Vagina (tissue), 2 donors: ENCODE results near the gene CAMSAP1. TPM values are rescaled to one million over a fixed set of nuclear protein-coding genes. Genes with fewer than 3 reads are reported as not detected.
A peak's percentile ranks its signal among the peaks of the same experiment; 100 is the strongest.

Experiments used
- DNase-seq, 2 donors: peaks; one replicate each; pipeline ENCODE4 v3.0.0-alpha.2; 2017; ENCODE audit errors: extremely low spot score in 2 of 2
- H3K27ac ChIP-seq: fragments of 200-600 bp; sonication (generic); one replicate; pipeline ENCODE4 v1.5.1; 2019
- H3K27me3 ChIP-seq: fragments of 200-600 bp; sonication (generic); one replicate; pipeline ENCODE4 v1.5.1; 2019
- H3K36me3 ChIP-seq, 2 donors: fragments of 200-600 bp; sonication (generic); one replicate each; pipeline ENCODE4 v1.5.1; 2017 to 2019
- H3K4me1 ChIP-seq: fragments of 200-600 bp; sonication (generic); one replicate; pipeline ENCODE4 v1.5.1; 2019
- H3K4me3 ChIP-seq, 2 donors: fragments of 200-600 bp; sonication (generic); 1 replicate in 1 of 2; 2 replicates in 1 of 2; pipeline ENCODE4 v1.5.1; 2016 to 2019
- H3K9me3 ChIP-seq: fragments of 200-600 bp; sonication (generic); one replicate; pipeline ENCODE4 v1.5.1; 2019
- POLR2A ChIP-seq, 2 donors: fragments of 450-650 bp; IDR thresholded peaks; one replicate each; pipeline ENCODE4 v1.6.1; 2017; ENCODE audit warnings: antibody characterized with exemption in 2 of 2, mild to moderate bottlenecking in 2 of 2, moderate library complexity in 2 of 2
- POLR2AphosphoS5 ChIP-seq, 2 donors: sonication (generic); formaldehyde crosslinking; IDR thresholded peaks; one replicate each; pipeline ENCODE4 v1.9.0; 2017; ENCODE audit warnings: antibody characterized with exemption in 2 of 2, mild to moderate bottlenecking in 2 of 2, low read depth in 1 of 2; ENCODE audit not compliant: insufficient read depth in 1 of 2
- intact Hi-C: fragments of 100-400 bp; cut with DNase I; formaldehyde crosslinking; loops from one replicate; pipeline ENCODE4 v1.15.1; 2023
- total RNA-seq: library from RNA; depleted of rRNA; stranded (reverse); fragments of >200 nt; gene quantifications from one replicate; pipeline ENCODE4 v1.2.3, GENCODE V29; 2016
- TF ChIP-seq, protein P1 (sequence below), 3 experiments: fragments of 450-650 bp in 2 of 3; fragments of 200-600 bp in 1 of 3; sonication (generic) in 1 of 3; IDR thresholded peaks; one replicate each; pipeline ENCODE4 v1.5.1; 2017 to 2019; ENCODE audit warnings: antibody characterized with exemption in 3 of 3, mild to moderate bottlenecking in 2 of 3, moderate library complexity in 2 of 3

Gene CAMSAP1, protein sequence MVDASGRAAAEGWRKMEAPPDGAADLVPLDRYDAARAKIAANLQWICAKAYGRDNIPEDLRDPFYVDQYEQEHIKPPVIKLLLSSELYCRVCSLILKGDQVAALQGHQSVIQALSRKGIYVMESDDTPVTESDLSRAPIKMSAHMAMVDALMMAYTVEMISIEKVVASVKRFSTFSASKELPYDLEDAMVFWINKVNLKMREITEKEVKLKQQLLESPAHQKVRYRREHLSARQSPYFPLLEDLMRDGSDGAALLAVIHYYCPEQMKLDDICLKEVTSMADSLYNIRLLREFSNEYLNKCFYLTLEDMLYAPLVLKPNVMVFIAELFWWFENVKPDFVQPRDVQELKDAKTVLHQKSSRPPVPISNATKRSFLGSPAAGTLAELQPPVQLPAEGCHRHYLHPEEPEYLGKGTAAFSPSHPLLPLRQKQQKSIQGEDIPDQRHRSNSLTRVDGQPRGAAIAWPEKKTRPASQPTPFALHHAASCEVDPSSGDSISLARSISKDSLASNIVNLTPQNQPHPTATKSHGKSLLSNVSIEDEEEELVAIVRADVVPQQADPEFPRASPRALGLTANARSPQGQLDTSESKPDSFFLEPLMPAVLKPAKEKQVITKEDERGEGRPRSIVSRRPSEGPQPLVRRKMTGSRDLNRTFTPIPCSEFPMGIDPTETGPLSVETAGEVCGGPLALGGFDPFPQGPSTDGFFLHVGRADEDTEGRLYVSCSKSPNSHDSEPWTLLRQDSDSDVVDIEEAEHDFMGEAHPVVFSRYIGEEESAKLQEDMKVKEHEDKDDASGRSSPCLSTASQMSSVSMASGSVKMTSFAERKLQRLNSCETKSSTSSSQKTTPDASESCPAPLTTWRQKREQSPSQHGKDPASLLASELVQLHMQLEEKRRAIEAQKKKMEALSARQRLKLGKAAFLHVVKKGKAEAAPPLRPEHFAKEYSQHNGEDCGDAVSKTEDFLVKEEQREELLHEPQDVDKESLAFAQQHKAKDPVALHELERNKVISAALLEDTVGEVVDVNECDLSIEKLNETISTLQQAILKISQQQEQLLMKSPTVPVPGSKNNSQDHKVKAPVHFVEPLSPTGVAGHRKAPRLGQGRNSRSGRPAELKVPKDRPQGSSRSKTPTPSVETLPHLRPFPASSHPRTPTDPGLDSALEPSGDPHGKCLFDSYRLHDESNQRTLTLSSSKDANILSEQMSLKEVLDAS (N-terminal part only)
- total RNA-seq, result 20.9 TPM

DNA sequence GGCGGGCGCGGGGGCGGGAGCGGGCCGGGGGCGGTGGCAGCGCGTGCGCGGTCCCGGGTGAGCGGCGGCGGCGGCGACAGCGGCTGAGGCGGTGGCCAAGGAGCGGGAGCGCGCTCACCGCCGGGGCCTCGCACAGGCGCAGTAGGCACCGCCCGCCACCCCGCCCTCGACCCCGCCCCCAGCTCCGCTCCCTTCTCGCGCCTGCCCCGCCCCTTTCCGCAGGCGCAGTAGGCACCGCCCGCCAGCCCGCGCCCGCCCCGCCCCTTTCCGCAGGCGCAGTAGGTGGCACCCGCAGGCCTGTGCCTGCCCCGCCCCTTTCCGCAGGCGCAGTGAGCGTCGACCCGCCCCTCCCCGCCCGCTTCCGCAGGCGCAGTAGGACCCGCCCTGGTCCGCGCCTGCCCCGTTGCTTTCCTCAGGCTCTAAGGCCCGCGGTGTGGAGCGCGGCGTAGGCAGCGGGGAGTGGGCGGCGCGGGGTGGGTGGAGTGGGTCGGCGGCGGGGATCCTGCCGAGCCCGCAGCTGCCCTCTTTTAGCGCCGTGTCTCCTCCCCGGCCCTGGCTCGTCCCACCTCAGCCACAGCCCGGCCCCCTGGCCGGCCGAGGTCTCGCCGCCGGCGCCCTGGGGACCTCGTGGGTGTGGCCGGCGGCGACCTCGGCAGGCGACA, at the start of gene CAMSAP1:
Gene CAMSAP1, minus strand, starts transcription at position 116 of the 662 bp plus-strand sequence. CDS start 387 bp downstream, outside the sequence.
- TF ChIP-seq, protein P1, sequence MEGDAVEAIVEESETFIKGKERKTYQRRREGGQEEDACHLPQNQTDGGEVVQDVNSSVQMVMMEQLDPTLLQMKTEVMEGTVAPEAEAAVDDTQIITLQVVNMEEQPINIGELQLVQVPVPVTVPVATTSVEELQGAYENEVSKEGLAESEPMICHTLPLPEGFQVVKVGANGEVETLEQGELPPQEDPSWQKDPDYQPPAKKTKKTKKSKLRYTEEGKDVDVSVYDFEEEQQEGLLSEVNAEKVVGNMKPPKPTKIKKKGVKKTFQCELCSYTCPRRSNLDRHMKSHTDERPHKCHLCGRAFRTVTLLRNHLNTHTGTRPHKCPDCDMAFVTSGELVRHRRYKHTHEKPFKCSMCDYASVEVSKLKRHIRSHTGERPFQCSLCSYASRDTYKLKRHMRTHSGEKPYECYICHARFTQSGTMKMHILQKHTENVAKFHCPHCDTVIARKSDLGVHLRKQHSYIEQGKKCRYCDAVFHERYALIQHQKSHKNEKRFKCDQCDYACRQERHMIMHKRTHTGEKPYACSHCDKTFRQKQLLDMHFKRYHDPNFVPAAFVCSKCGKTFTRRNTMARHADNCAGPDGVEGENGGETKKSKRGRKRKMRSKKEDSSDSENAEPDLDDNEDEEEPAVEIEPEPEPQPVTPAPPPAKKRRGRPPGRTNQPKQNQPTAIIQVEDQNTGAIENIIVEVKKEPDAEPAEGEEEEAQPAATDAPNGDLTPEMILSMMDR (IDR thresholded peaks at IDR 0.05), result no peak
- TF ChIP-seq POLR2A (IDR thresholded peaks at IDR 0.05), result peak in 1 of 2 donors; percentile 26
- TF ChIP-seq POLR2AphosphoS5 (IDR thresholded peaks at IDR 0.05; ENCODE audit: insufficient read depth in 1 of 2, low read depth in 1 of 2), result peak in 1 of 2 donors; percentile 62
- DNase-seq, result no peak
- H3K9me3 ChIP-seq, result no peaks in the 10 kb centered on the region
- intact Hi-C loops, result no loop called here
- peak within 1 kb of the TSS; percentile 71 for H3K27ac ChIP-seq
- peak within 1 kb of the TSS; percentile 61 to 91 for H3K4me3 ChIP-seq
- peaks cover 44% of the 10 kb centered on the region for H3K4me1 ChIP-seq
- peaks cover 0 to 17% of the 10 kb centered on the region in 2 donors for H3K36me3 ChIP-seq
- no peaks in the 10 kb centered on the region for H3K27me3 ChIP-seq

DNA sequence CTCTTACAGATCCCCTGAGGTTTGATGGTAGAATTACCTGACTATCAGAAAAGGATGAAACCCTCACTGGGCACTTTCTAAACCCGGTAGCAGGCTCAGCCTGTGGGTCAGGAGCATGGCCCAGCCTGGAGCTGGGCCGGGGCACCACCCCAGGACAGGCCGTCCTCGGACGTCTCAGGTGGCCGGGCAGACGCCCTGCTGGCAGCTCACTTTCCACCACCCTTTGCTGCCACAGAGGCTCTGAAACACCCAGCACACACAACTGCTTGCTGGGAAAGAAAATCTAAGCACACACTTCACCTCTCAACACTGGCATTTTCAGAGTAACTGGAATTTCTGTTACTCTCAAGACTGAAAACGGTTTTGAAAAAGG, 49.4 kb upstream of the CAMSAP1 start:
- DNase-seq, result no peak
- intact Hi-C loops, result no loop called here
- H3K27ac ChIP-seq, result no peak overlapping the region
- no peak overlapping the region for H3K4me3 ChIP-seq
- H3K9me3 ChIP-seq, result no peaks in the 10 kb centered on the region
- H3K4me1 ChIP-seq, result peaks cover 24% of the 10 kb centered on the region
- no peaks in the 10 kb centered on the region for H3K27me3 ChIP-seq
- peaks cover 0 to 18% of the 10 kb centered on the region in 2 donors for H3K36me3 ChIP-seq
- TF ChIP-seq, protein P1 (IDR thresholded peaks at IDR 0.05), result no peak
- TF ChIP-seq POLR2AphosphoS5 (IDR thresholded peaks at IDR 0.05; ENCODE audit: insufficient read depth in 1 of 2, low read depth in 1 of 2), result no peak
- no peak for TF ChIP-seq POLR2A (IDR thresholded peaks at IDR 0.05)

DNA sequence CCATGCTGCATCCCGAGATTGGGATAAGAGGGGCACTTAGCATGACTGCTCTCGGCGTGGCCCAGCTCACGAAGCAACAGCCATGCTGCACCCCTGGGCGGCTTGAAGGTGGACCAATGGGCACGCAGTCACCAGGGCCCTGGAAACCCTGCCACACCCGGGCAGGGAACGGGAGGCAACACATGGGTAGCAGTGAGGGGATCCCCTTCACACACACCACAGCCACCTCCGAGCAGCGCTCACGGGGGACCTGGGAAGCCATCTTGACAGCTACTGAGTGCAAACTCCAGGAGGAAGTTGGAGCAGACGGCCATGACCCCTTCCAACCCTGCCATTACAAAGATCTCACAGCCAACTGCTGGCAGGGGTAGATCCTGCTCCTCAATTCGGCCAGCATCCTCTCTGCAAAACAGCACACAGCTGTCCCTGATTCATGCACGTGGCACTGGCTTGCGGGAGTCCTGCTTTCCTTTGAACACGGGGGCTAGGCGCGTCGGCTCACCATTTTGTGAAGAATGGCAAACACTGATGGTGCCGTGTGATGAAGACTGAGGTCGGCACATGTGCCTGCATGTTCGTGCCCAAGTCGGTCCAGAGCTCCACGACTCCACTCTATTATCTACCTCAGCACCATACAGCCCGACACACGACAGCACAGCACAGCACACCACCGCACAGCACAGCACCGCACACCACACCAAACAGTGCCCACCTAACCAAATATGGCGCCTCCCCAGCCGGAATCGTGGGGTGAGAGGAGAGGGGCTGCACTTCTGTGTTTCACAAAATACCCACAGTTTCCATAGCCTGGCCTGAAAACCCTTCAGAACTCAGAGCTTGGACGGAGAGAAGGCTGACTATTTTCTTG, 48.8 kb upstream of the CAMSAP1 start:
- TF ChIP-seq, protein P1 (IDR thresholded peaks at IDR 0.05), result no peak
- no peak for TF ChIP-seq POLR2AphosphoS5 (IDR thresholded peaks at IDR 0.05; ENCODE audit: insufficient read depth in 1 of 2, low read depth in 1 of 2)
- TF ChIP-seq POLR2A (IDR thresholded peaks at IDR 0.05), result no peak
- no peak for DNase-seq
- no peak overlapping the region for H3K27ac ChIP-seq
- no peaks in the 10 kb centered on the region for H3K27me3 ChIP-seq
- H3K4me3 ChIP-seq, result no peak overlapping the region
- peaks cover 24% of the 10 kb centered on the region for H3K4me1 ChIP-seq
- intact Hi-C loops, result no loop called here
- peaks cover 0 to 18% of the 10 kb centered on the region in 2 donors for H3K36me3 ChIP-seq
- no peaks in the 10 kb centered on the region for H3K9me3 ChIP-seq

DNA sequence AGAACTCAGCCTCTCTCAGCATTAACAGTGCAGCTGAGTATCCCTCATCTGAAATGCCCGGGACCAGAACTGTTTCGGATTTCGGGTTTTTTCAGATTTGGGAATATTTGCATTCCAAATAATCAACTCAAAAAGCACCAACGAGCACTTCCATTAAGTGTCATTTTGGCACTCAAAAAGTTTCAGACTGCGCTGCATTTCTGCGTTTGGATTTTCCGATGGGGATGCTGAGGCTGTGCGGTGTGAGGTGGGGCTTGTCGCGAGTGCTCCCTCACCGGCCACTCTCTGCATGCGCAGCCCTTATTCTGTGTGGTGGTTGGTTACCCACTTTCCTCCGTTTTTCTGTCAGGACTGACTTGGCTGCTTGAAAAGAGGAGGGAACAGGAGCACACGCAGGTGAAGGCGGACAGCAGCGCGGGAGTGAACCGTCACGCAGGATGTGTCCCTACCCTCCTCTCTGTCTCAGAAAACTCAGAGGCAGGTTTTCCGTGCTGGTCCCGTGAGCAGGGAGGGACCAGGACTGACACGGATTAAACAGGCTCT, 45.4 kb upstream of the CAMSAP1 start:
- Histone ChIP-seq H3K4me3 (no peak overlapping the region), H3K27me3 (no peaks in the 10 kb centered on the region), H3K27ac (no peak overlapping the region), H3K4me1 (peaks cover 10% of the 10 kb centered on the region), H3K36me3 (peaks cover 0 to 36% of the 10 kb centered on the region in 2 donors), H3K9me3 (no peaks in the 10 kb centered on the region)
- TF ChIP-seq POLR2A (IDR thresholded peaks at IDR 0.05) (no peak), POLR2AphosphoS5 (IDR thresholded peaks at IDR 0.05; ENCODE audit: insufficient read depth in 1 of 2, low read depth in 1 of 2) (no peak)
- TF ChIP-seq, protein P1 (IDR thresholded peaks at IDR 0.05), result no peak
- intact Hi-C loops, result no loop called here
- DNase-seq, result no peak
